Left lung (tissue), 10 donors: ENCODE measurements around the gene RENBP. TPM values are rescaled to one million over a fixed set of nuclear protein-coding genes. Genes with fewer than 3 reads are reported as not detected.

Source experiments
- ATAC-seq: fragments of 200-7000 bp; cut with Tn5 transposase; one replicate; pipeline ENCODE4 v1.9.1; 2020; ENCODE audit warnings: moderate library complexity
- DNase-seq, 4 donors: peaks; one replicate each; pipeline ENCODE4 v3.0.0-alpha.2; 2013 to 2020
- H3K27ac ChIP-seq, 2 donors: fragments of 200-600 bp; sonication (generic) in 1 of 2; one replicate each; pipeline versions ENCODE4 v1.5.0 to v1.8.0; 2020 to 2021
- H3K27me3 ChIP-seq, 2 donors: fragments of 200-600 bp; sonication (generic) in 1 of 2; one replicate each; pipeline versions ENCODE4 v1.5.0 to v1.8.0; 2020 to 2021
- H3K36me3 ChIP-seq, 2 donors: fragments of 200-600 bp; sonication (generic) in 1 of 2; one replicate each; pipeline versions ENCODE4 v1.5.0 to v1.8.0; 2020 to 2021
- H3K4me1 ChIP-seq, 2 donors: fragments of 200-600 bp; one replicate each; pipeline ENCODE4 v1.8.0; 2021
- H3K4me3 ChIP-seq, 2 donors: fragments of 200-600 bp; sonication (generic) in 1 of 2; one replicate each; pipeline versions ENCODE4 v1.5.0 to v1.8.0; 2020 to 2021; ENCODE audit warnings: mild to moderate bottlenecking in 1 of 2
- H3K9me3 ChIP-seq, 2 donors: fragments of 200-600 bp; sonication (generic) in 1 of 2; one replicate each; pipeline versions ENCODE4 v1.5.0 to v1.8.0; 2020 to 2021
- CTCF ChIP-seq, 2 donors: fragments of 200-600 bp; sonication (generic) in 1 of 2; IDR thresholded peaks; one replicate each; pipeline versions ENCODE4 v1.5.0 to v1.8.0; 2021; ENCODE audit warnings: antibody characterized with exemption in 2 of 2
- intact Hi-C, 2 donors: fragments of 100-400 bp; cut with DNase I; formaldehyde crosslinking; loops; one replicate each; pipeline versions ENCODE4 v1.11.2 to v1.14.2; 2022
- polyA plus RNA-seq, 6 donors: library from polyadenylated mRNA; unstranded; fragments of 120-200 nt; gene quantifications; one replicate each; pipeline ENCODE4 v1.2.1, GENCODE V29; 2013; ENCODE audit not compliant: insufficient read length in 6 of 6
- total RNA-seq, 2 donors: library from RNA; stranded (reverse); fragmentation: NEBNext Ultra II Directional; extraction: Animal tissue kit (Norgen Biotek cat#: 25700); gene quantifications; one replicate each; pipeline ENCODE4 v1.2.1, GENCODE V29; 2021
- donor health status: DM: no; HTN: yes; CAD: no.
- donor health status: DM: no; HTN: no; CAD: no.

Gene RENBP
- total and polyA plus RNA-seq, 8 donors, result 5.2 to 62.1 (median 6.7) TPM

GRCh38 chrX:153991013-153991580, 46.7 kb upstream of the RENBP start:
- Histone ChIP-seq H3K4me1 (peaks cover 0 to 6% of the 10 kb centered on the region in 2 donors), H3K36me3 (no peaks in the 10 kb centered on the region), H3K4me3 (no peak overlapping the region), H3K9me3 (no peaks in the 10 kb centered on the region), H3K27me3 (peaks cover 0 to 9% of the 10 kb centered on the region in 2 donors), H3K27ac (no peak overlapping the region)
- no peak for DNase-seq
- intact Hi-C loops, result no loop called here
- no peak for TF ChIP-seq CTCF (IDR thresholded peaks at IDR 0.05)
- ATAC-seq, result no peak

GRCh38 chrX:153989973-153990655, 45.7 kb upstream of the RENBP start:
- Histone ChIP-seq H3K27ac (no peak overlapping the region), H3K4me3 (no peak overlapping the region), H3K27me3 (peaks cover 0 to 9% of the 10 kb centered on the region in 2 donors), H3K4me1 (peaks cover 2 to 10% of the 10 kb centered on the region in 2 donors), H3K36me3 (no peaks in the 10 kb centered on the region), H3K9me3 (no peaks in the 10 kb centered on the region)
- intact Hi-C loops, result no loop called here
- no peak for ATAC-seq
- no peak for TF ChIP-seq CTCF (IDR thresholded peaks at IDR 0.05)
- DNase-seq, result no peak

- no peaks in the 10 kb centered on the region for H3K36me3 ChIP-seq
- no peak overlapping the region for H3K4me3 ChIP-seq
- H3K9me3 ChIP-seq, result no peaks in the 10 kb centered on the region
- ATAC-seq (no peak), DNase-seq (no peak)
- TF ChIP-seq CTCF (IDR thresholded peaks at IDR 0.05), result no peak
- H3K27ac ChIP-seq, result no peak overlapping the region
- H3K27me3 ChIP-seq, result peaks cover 0 to 15% of the 10 kb centered on the region in 2 donors
- H3K4me1 ChIP-seq, result peaks cover 4 to 25% of the 10 kb centered on the region in 2 donors
- intact Hi-C loops, result no loop called here
Measured at GRCh38 chrX:153988493-153988892, 44.0 kb upstream of the RENBP start.

- H3K27ac ChIP-seq, result peak overlapping the region; percentile 69 to 72
- peaks cover 0 to 20% of the 10 kb centered on the region in 2 donors for H3K27me3 ChIP-seq
- TF ChIP-seq CTCF (IDR thresholded peaks at IDR 0.05), result no peak
- no peak for ATAC-seq
- no peak overlapping the region for H3K4me3 ChIP-seq
- intact Hi-C loops, result no loop called here
- DNase-seq, result no peak
- H3K9me3 ChIP-seq, result no peaks in the 10 kb centered on the region
- peaks cover 4 to 41% of the 10 kb centered on the region in 2 donors for H3K4me1 ChIP-seq
- no peaks in the 10 kb centered on the region for H3K36me3 ChIP-seq
Measured at GRCh38 chrX:153984351-153985178, 40.1 kb upstream of the RENBP start.

- no peak for TF ChIP-seq CTCF (IDR thresholded peaks at IDR 0.05)
- Histone ChIP-seq H3K4me1 (peaks cover 4 to 41% of the 10 kb centered on the region in 2 donors), H3K4me3 (no peak overlapping the region), H3K36me3 (no peaks in the 10 kb centered on the region), H3K27ac (peak overlapping the region in 1 of 2 donors; percentile 80), H3K27me3 (peaks cover 0 to 16% of the 10 kb centered on the region in 2 donors), H3K9me3 (no peaks in the 10 kb centered on the region)
- DNase-seq (no peak), ATAC-seq (no peak)
- intact Hi-C loops, result no loop called here
Measured at GRCh38 chrX:153983321-153983801, 38.9 kb upstream of the RENBP start.
